ENCODE results near the gene PCDHB9.
"Not testable (repeated sequence)": the region's sequence is repeated elsewhere in the genome, so short reads cannot be mapped to it uniquely, and the experiment has no call there.

Gene PCDHB9

DNA sequence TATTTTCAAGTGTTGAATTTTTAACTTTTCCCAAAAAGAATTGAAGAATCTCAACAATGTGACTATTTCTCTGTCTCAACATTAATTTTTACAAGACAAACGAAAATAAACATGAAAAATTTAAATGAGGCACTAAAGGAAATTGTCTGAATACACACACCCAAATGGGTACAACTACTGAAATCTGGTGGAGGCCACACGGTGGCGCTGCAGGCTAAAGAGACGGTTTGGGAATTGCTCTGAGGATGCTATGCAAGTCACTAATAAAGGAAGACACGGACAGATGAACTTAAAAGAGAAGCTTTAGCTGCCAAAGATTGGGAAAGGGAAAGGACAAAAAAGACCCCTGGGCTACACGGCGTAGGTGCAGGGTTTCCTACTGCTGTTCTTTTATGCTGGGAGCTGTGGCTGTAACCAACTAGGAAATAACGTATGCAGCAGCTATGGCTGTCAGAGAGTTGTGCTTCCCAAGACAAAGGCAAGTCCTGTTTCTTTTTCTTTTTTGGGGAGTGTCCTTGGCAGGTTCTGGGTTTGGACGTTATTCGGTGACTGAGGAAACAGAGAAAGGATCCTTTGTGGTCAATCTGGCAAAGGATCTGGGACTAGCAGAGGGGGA lies 5.3 kb downstream of the PCDHB9 start, which contains the start of gene PCDHB10:
Gene PCDHB10, plus strand, starts transcription at position 244 of the 616 bp plus-strand sequence. Its CDS starts 200 bp downstream, at position 444.
- TF ChIP-seq, protein P1, sequence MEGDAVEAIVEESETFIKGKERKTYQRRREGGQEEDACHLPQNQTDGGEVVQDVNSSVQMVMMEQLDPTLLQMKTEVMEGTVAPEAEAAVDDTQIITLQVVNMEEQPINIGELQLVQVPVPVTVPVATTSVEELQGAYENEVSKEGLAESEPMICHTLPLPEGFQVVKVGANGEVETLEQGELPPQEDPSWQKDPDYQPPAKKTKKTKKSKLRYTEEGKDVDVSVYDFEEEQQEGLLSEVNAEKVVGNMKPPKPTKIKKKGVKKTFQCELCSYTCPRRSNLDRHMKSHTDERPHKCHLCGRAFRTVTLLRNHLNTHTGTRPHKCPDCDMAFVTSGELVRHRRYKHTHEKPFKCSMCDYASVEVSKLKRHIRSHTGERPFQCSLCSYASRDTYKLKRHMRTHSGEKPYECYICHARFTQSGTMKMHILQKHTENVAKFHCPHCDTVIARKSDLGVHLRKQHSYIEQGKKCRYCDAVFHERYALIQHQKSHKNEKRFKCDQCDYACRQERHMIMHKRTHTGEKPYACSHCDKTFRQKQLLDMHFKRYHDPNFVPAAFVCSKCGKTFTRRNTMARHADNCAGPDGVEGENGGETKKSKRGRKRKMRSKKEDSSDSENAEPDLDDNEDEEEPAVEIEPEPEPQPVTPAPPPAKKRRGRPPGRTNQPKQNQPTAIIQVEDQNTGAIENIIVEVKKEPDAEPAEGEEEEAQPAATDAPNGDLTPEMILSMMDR (conservative IDR thresholded peaks at IDR 0.05; ENCODE audit: low read length) = peak; percentile 46
- peak; percentile 8 for DNase-seq (ENCODE audit: low read depth)
- no peak within 1 kb of the TSS; the same call in 1 of the 2 replicates for H3K4me3 ChIP-seq (ENCODE audit: low read length)

DNA sequence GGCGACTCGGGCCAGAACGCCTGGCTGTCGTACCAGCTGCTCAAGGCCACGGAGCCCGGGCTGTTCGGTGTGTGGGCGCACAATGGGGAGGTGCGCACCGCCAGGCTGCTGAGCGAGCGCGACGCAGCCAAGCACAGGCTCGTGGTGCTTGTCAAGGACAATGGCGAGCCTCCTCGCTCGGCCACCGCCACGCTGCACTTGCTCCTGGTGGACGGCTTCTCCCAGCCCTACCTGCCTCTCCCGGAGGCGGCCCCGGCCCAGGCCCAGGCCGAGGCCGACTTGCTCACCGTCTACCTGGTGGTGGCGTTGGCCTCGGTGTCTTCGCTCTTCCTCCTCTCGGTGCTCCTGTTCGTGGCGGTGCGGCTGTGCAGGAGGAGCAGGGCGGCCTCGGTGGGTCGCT lies 7.4 kb downstream of the PCDHB9 start:
- not testable (repeated sequence) for DNase-seq (ENCODE audit: low read depth)

DNA sequence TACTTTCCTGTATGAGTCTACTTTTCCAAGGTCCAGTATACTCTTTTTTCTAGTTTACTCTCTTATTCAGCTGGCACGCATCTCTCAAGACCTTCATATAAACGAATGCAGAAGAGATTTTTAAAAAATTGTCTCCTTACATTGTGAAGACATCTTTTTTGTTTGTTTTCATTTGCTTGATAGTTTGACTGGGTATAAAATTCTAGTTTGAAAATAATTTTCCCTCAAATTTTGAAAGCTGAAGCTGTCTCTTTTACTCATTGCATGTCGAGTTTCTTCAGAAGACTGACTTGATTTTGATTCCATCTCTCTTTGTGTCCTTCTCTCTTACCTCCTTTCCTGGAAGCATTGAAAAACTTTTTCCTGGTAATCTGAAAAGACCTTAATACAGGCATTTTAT lies 9.4 kb downstream of the PCDHB9 start:
- no peak for DNase-seq (ENCODE audit: low read depth)
- TF ChIP-seq, protein P1 (conservative IDR thresholded peaks at IDR 0.05; ENCODE audit: low read length) = no peak
- H3K4me3 ChIP-seq (ENCODE audit: low read length) = no peak overlapping the region

More for the DNA sequence above, 7.4 kb downstream of the PCDHB9 start:
- not testable (repeated sequence) for H3K4me3 ChIP-seq (ENCODE audit: low read length)

DNA sequence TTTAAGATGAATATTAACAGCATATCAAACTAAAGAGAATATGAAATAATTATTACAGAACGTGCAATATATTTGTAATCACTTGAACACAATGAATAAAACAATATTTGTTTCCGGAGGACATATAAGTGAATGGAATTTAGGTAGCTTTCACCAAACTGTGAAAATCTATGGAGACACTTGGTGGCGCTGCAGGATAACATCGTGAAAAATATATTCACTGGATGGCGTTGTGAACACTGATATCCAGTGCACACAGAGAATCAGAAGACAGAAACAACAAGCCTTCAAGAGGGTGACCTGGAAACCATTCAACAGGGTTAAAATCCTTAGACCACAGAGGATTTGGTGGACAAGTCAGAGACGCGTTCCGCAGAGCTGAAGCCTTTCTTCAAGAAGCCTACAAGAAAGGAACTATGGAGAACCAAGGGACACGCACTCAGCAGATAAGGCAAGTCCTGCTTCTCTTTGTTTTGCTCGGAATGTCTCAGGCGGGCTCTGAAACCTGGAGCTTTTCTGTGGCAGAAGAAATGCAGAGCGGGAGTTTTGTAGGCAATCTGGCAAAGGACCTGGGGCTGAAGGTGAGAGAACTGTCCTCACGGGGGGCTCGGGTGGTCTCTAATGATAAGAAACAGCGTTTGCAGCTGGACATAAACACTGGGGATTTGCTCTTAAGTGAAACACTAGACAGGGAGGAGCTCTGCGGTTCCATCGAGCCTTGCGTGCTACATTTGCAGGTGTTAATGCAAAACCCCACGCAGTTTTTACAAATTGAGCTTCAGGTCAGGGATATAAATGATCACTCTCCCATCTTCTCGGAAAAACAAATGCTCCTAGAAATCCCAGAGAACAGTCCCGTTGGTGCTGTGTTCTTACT lies 12.6 kb downstream of the PCDHB9 start, which contains the start of gene PCDHB11:
Gene PCDHB11, plus strand, starts transcription at position 269 of the 877 bp plus-strand sequence. Its CDS starts 148 bp downstream, at position 417.
- H3K4me3 ChIP-seq (ENCODE audit: low read length) = no peak within 1 kb of the TSS; the same call in 1 of the 2 replicates
- TF ChIP-seq, protein P1 (conservative IDR thresholded peaks at IDR 0.05; ENCODE audit: low read length) = no peak
- no peak for DNase-seq (ENCODE audit: low read depth)

DNA sequence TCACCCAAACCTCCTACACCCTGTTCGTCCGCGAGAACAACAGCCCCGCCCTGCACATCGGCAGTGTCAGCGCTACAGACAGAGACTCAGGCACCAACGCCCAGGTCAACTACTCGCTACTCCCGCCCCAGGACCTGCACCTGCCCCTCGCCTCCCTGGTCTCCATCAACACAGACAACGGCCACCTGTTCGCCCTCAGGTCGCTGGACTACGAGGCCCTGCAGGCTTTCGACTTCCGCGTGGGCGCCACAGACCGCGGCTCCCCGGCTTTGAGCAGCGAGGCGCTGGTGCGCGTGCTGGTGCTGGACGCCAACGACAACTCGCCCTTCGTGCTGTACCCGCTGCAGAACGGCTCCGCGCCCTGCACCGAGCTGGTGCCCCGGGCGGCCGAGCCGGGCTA lies 14.2 kb downstream of the PCDHB9 start:
- not testable (repeated sequence) for H3K4me3 ChIP-seq (ENCODE audit: low read length); DNase-seq (ENCODE audit: low read depth)

DNA sequence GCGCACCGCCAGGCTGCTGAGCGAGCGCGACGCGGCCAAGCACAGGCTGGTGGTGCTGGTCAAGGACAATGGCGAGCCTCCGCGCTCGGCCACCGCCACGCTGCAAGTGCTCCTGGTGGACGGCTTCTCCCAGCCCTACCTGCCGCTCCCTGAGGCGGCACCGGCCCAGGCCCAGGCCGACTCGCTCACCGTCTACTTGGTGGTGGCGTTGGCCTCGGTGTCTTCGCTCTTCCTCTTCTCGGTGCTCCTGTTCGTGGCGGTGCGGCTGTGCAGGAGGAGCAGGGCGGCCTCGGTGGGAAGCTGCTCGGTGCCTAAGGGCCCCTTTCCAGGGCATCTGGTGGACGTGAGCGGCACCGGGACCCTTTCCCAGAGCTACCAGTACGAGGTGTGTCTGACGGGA lies 14.7 kb downstream of the PCDHB9 start:
- not testable (repeated sequence) for DNase-seq (ENCODE audit: low read depth); H3K4me3 ChIP-seq (ENCODE audit: low read length)

DNA sequence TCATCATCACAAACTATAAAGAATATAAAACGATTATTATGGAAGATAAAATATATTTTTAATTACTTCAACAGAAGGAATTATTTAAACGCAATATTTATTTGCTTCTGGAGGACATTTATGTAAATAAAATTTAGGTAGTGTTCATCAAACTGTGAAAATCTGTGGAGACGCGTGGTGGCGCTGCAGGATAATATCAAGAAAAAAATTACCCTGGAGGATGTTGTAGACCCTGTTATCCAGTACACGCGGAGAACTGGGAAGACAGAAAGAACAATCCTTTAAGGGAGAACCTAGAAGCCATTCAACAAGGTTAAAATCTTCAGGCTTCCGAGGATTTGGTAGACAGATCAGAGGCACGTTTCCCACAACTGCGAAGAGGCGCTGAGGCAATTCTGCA lies 21.5 kb downstream of the PCDHB9 start, which contains the start of gene PCDHB12:
Gene PCDHB12, plus strand, starts transcription at position 242 of the 400 bp plus-strand sequence. CDS start 189 bp downstream, outside the sequence.
- TF ChIP-seq, protein P1 (conservative IDR thresholded peaks at IDR 0.05; ENCODE audit: low read length) = 0 out of 2 replicates have a peak, but pooled peaks have one; percentile 9
- DNase-seq (ENCODE audit: low read depth) = no peak
- no peak within 1 kb of the TSS for H3K4me3 ChIP-seq (ENCODE audit: low read length)

DNA sequence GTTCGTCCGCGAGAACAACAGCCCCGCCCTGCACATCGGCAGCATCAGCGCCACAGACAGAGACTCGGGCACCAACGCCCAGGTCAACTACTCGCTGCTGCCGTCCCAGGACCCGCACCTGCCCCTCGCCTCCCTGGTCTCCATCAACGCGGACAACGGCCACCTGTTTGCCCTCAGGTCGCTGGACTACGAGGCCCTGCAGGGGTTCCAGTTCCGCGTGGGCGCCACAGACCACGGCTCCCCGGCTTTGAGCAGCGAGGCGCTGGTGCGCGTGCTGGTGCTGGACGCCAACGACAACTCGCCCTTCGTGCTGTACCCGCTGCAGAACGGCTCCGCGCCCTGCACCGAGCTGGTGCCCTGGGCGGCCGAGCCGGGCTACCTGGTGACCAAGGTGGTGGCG lies 23.3 kb downstream of the PCDHB9 start:
- DNase-seq (ENCODE audit: low read depth); H3K4me3 ChIP-seq (ENCODE audit: low read length): not testable (repeated sequence)

DNA sequence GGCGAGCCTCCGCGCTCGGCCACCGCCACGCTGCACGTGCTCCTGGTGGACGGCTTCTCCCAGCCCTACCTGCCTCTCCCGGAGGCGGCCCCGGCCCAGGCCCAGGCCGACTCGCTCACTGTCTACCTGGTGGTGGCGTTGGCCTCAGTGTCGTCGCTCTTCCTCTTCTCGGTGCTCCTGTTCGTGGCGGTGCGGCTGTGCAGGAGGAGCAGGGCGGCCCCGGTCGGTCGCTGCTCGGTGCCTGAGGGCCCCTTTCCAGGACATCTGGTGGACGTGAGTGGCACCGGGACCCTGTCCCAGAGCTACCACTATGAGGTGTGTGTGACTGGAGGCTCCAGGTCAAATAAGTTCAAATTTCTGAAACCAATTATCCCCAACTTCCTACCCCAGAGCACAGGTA lies 23.9 kb downstream of the PCDHB9 start:
- not testable (repeated sequence) for DNase-seq (ENCODE audit: low read depth); H3K4me3 ChIP-seq (ENCODE audit: low read length)

All from AG10803 (cell line).